HG03457 (cell line): ENCODE measurements around the gene SPC24.
"Not testable (repeated sequence)": the region's sequence is repeated elsewhere in the genome, so short reads cannot be mapped to it uniquely, and the experiment has no call there.

ENCODE experiments used
- ATAC-seq: cut with Tn5 transposase; IDR thresholded peaks from one replicate; pipeline ENCODE4 v1.9.1; 2021; ENCODE audit warnings: moderate number of reproducible peaks; ENCODE audit not compliant: unreplicated experiment

SPC24 gene

GRCh38 chr19:11098327-11098726 lies 57.3 kb downstream of the SPC24 start:
- no peak for ATAC-seq

GRCh38 chr19:11097367-11097766 lies 58.2 kb downstream of the SPC24 start:
- not testable (repeated sequence) for ATAC-seq

GRCh38 chr19:11096210-11096841 lies 59.3 kb downstream of the SPC24 start:
- no peak for ATAC-seq
